SKM-1 (cell line): Measurements from ENCODE around the gene GFRA3.
"Not testable (repeated sequence)": the region's sequence is repeated elsewhere in the genome, so short reads cannot be mapped to it uniquely, and the experiment has no call there.

Experiments used
- DNase-seq: peaks from one replicate; lab custom pipeline; 2025; ENCODE audit not compliant: unreplicated experiment; lab: John Stamatoyannopoulos, UW

Gene GFRA3

DNA sequence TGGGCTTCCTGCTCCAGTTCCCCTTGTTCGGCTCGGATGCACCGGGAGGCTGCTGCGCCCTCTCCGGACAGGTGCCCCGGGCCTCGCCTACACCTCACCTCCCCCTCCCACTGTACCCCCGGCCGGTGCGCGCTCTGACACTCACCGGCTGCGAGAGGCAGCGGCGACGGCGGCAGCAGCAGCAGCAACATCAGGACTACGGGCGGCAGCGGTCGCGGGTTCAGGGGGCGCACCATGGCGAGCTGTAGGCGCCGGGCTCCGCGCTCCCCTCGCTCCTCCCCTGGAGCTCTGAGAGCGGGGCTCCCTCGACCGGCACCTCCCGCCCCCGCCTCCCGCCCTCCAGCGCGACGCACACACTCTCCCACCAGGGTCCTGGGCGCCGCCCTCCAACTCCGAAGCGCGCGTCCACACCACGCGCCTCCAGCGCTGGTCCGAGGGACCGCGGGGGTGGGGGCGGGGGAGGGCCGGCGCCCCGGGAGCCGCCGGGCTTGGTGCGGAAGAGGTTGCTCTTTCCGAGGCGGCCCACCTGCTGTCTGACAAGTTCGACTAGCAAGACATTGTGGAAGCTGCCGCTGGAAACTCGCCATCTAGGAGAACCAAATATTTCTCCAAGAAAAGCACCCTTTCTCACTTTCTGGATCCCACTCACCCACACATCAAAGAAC, at the start of gene GFRA3:
Gene GFRA3, minus strand, starts transcription at position 433 of the 665 bp plus-strand sequence. Its CDS starts 197 bp downstream, at position 236.
- no peak for DNase-seq

GRCh38 chr5:138318211-138318610, 43.8 kb upstream of the GFRA3 start:
- not testable (repeated sequence) for DNase-seq

DNA sequence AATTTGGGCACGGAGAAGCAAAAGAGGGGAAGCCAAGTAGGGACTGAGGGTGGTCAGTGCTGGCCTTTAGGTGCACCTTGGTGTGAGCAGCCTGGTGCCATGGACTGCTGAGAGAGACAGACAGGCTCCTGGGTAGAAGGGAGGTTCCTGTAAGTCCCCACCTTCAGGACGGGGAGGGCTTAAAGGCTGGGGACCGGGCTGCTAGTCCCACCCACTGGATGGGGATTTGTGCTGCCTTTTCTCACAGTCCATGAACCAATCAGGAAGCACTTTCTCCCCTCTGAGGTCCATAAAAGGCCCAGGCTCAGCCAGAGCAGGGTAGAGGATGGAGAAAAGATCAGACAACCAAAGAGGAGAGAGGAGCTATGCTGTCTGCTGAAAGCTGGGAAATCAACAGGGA, 41.9 kb upstream of the GFRA3 start:
- DNase-seq = no peak

DNA sequence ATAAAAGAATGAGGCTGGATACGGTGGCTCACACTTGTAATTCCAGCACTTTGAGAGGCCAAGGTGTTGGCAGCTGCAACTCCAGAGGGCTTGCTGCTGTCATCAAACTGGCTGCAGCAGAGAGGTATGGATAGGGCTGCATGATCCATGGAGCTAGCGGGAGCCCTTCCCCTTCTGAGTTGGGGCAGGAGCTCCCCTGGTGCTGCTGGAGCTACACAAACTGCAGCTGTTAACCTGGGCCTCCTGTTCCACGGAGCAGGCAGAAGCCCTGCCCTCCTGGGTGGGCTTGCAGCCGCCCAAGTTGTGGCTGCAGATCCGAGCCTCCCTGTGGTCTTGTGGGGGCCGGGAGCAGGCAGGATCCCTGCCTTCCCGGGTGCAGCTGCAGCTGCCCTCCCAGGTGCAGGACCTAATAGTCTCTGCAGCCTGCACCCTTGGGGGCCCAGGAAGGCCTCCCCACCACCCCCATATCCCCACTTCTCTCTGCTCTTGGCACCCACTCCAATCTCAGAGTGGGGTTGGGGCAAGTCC, 41.4 kb upstream of the GFRA3 start:
- no peak for DNase-seq

DNA sequence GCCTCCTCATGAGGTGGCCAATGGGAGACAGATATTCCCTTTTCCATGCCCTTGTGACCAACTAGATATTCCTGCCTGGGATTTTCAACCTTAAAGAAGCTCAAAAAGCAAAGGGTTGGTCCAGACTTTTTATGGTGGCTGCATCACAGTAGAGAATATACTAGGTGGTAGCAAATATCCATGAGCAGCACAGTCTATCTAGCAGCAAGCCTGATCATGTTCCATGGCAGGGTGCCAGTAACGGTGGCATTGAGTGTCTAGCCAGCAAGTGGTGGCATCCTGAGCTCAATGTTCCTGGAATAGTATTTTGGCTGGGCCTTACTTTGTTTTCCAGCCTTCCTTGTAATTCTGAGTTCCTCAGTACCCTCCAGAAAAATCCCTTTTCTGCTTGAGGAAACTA, 31.4 kb upstream of the GFRA3 start:
- no peak for DNase-seq

GRCh38 chr5:138303372-138303771, 29.0 kb upstream of the GFRA3 start:
- no peak for DNase-seq

GRCh38 chr5:138289296-138289695, 14.9 kb upstream of the GFRA3 start:
- DNase-seq = no peak

DNA sequence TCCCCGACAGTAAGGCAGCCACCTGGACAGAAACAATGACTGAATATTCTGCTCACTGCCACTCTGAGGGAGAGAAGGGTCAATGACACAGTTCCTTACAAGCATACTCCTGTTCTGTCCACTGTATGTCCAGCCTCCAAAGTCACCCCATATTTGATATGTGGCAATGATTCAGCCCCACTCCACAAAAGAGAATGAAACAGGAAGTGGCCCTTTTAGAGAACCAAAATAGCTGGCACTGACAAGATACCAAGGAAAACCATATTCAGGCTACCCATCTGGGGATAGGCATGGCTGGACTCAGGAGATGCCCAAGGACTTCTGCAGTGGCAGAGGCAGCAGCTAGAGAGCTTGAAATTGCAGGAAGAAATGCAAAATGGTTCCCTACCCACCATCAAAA, 12.8 kb upstream of the GFRA3 start:
- no peak for DNase-seq

GRCh38 chr5:138282920-138283742, 8.7 kb upstream of the GFRA3 start:
- no peak for DNase-seq

GRCh38 chr5:138280915-138281314, 6.5 kb upstream of the GFRA3 start:
- DNase-seq = no peak

- no peak for DNase-seq
Measured at GRCh38 chr5:138276402-138277054, 2.1 kb upstream of the GFRA3 start.

DNA sequence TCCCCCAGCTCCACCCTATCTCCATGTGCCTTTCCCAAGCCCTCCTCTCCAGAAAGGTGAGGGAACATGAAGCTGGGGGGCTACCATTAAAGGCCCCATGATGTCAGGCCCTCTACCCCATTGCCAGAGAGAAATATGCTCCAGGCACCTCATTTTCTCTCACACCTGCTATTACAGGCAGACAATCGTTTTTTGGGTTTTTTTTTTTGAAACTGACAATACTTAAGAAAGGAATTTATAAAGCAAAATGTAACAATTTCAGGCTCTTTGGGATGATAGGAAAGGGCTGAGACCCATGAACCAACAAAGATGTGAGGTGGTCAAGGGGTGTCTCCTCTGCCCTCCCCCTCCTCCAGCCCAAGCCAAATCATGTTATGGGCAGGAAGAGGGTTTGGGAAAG, 1.5 kb upstream of the GFRA3 start:
- DNase-seq = no peak

GRCh38 chr5:138275379-138275782, 960 bp upstream of the GFRA3 start:
- DNase-seq = no peak

DNA sequence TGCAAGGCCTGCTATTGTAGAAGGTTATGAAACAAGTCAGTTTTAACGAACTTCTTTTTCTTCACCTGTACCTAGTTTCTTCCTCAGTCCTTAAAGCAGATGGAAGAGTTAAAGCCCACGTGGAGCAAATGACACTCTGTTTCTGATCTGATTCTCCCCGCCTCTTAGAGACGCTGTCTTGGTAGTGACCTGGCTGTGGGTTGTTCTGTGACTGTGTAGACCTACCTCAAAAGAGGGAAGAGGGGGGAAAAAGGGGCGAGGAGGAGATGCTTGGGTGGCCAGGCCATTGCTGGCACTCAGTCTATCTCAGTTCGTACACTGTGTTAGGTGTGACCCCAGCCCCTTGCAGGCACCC, 610 bp downstream of the GFRA3 start:
- DNase-seq = no peak

DNA sequence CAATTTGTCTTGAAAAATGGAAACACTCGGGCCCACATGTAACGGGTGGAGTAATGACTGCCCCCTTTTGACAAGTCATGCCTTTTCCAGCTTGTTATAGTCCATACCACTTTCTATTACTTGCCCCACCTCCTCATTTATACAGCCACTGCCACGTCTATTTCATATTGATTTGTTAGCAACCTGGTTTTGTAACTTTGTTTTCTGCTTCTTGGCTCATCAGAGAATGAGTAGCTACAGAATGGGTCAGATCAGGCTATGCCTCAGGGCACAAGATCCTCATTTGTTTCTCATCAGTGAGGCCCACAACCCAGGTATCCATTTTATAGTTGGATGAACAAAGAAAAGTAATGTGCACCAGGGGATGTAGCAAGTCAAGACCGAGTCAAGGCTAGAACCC, 1.7 kb downstream of the GFRA3 start:
- DNase-seq = no peak

DNA sequence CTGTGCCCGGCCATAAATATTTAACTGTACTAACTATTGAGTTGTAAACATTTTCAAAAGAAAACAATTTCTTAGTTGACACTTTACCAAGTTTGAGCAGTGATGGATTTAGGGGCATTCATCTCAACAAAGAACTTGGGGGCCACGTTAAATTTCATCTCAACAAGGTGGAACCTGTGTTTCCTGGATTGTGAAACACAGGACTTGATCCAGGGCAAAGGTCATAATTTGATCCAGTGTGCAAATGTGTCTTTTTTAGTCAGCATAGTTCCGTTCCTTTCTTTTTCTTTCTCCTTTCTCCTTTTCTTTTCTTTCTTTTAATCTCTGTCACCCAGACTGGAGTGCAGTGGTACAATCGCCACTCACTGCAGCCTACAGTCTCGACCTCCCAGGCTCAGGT, 3.1 kb downstream of the GFRA3 start:
- no peak for DNase-seq

DNA sequence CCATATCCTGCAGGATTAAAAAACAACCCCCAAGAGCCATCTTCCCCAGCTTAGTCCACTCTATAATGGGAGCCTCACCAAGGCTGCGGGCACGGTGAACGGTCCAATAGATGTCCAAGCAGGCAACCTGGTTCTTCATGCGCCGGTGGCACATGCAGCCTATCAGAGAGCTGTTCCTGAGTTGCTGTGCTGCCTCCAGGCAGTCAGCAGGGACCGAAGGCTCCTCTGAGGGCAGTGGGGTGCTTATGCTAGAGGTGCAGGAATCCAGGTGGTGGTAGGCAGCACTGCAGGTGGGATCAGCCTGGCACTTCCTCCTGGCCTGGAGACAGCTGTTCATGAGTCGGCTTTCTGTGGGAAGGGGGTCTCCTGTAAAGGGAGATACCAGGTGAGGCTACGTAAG, 10.2 kb downstream of the GFRA3 start:
- no peak for DNase-seq

GRCh38 chr5:138263581-138263980, 10.8 kb downstream of the GFRA3 start:
- no peak for DNase-seq

GRCh38 chr5:138258704-138259292, 15.6 kb downstream of the GFRA3 start:
- no peak for DNase-seq

DNA sequence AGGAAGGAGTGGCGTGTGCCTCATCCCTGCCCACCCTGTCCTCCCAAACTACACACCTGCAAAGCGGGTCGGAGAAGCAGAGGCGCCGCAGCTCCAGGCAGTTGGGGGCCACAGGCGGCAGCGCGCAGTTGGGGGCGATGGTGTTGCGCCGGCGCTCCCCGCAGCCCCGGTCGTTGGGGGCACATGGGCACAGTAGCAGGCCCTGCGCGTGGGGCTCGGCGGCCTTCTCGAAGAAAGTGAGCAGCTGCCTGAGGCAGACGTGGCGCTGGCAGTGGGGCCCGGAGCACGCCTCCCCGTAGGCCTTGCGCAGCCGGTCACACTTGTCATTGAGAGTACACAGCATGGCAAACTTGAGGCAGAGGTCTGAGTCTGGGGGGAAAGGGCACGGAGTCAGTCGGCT, 16.8 kb downstream of the GFRA3 start:
- no peak for DNase-seq

DNA sequence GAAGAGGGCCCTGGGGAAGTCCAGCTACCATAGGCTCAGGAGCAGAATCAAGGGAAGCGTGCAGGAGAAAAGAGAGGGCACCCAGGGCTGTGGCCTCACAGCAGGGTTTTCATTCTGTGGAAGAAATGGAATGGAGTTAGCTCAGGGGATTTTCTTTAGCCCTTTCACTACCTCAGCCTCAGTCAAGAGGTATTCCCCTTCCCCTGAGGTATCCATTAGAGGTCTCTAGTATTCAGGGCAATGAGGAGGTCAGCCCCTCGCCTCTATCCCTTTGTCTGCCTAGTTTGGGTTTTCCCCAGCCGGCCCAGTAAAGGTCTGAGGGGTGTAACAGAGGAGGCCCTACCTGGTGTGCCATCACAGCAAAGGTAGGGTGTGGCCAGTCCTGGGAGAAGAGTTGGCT, 21.5 kb downstream of the GFRA3 start:
- DNase-seq = no peak

- not testable (repeated sequence) for DNase-seq
Measured at GRCh38 chr5:138247800-138248199, 26.6 kb downstream of the GFRA3 start.
